HepG2 (cell line): ENCODE results near the gene CAMTA1.

Experiments used
- BCLAF1 ChIP-seq: fragments of 450-650 bp; IDR thresholded peaks from 2 replicates; pipeline ENCODE4 v1.6.1; 2017; ENCODE audit warnings: mild to moderate bottlenecking
- CTCF ChIP-seq: sonication (generic); formaldehyde crosslinking; IDR thresholded peaks from 2 replicates; pipeline ENCODE4 v1.5.0; 2020; ENCODE audit warnings: mild to moderate bottlenecking, missing genetic modification reagents, moderate library complexity
- RBFOX2 ChIP-seq: fragments of 200-400 bp; formaldehyde crosslinking; IDR thresholded peaks from 2 replicates; pipeline ENCODE4 v1.6.1; 2017; ENCODE audit warnings: low read depth, mild to moderate bottlenecking, low read length
- SP1 ChIP-seq, 2 experiments: fragments of 450-650 bp in 1 of 2; sonication (generic) in 1 of 2; formaldehyde crosslinking in 1 of 2; IDR thresholded peaks; 2 replicates each; pipeline versions ENCODE4 v1.4.0 to v1.6.1; 2016 to 2020; ENCODE audit warnings: missing genetic modification reagents in 1 of 2
- YY1 ChIP-seq: IDR thresholded peaks from 2 replicates; pipeline ENCODE4 v1.6.1; 2011; ENCODE audit warnings: low read length, low read depth, moderate library complexity, mild to moderate bottlenecking; ENCODE audit not compliant: insufficient read depth, insufficient replicate concordance
- ZBTB1 ChIP-seq: sonication (generic); formaldehyde crosslinking; IDR thresholded peaks from 2 replicates; pipeline ENCODE4 v1.4.0; 2020; ENCODE audit warnings: missing genetic modification reagents, borderline replicate concordance
- ZNF180 ChIP-seq: sonication (generic); formaldehyde crosslinking; IDR thresholded peaks from 2 replicates; pipeline ENCODE4 v1.4.0; 2020; ENCODE audit warnings: low read depth, missing genetic modification reagents, borderline replicate concordance
- ZNF274 ChIP-seq: sonication (generic); formaldehyde crosslinking; IDR thresholded peaks from 2 replicates; pipeline ENCODE4 v1.5.1; 2020; ENCODE audit warnings: mild to moderate bottlenecking, missing genetic modification reagents

- TF ChIP-seq SP1 (IDR thresholded peaks at IDR 0.05), result no peak
- no peak for TF ChIP-seq SP1 (CRISPR knock-in tag; IDR thresholded peaks at IDR 0.05)
- TF ChIP-seq RBFOX2, result no peak
- no peak for TF ChIP-seq ZNF274
- TF ChIP-seq YY1, result no peak
- TF ChIP-seq ZNF180 (CRISPR knock-in tag), result no peak
- no peak for TF ChIP-seq CTCF
- no peak for TF ChIP-seq BCLAF1
- TF ChIP-seq ZBTB1 (CRISPR knock-in tag), result no peak
Measured at GRCh38 chr1:7373251-7373650, 588.0 kb downstream of the CAMTA1 start.
